GM21737 (cell line): ENCODE measurements around the gene COA8.
A peak's percentile ranks its signal among the peaks of the same experiment; 100 is the strongest.
"Not testable (repeated sequence)": the region's sequence is repeated elsewhere in the genome, so short reads cannot be mapped to it uniquely, and the experiment has no call there.

Experiments
- ATAC-seq: cut with Tn5 transposase; IDR thresholded peaks from one replicate; pipeline ENCODE4 v1.9.1; 2021; ENCODE audit warnings: mild to moderate bottlenecking, moderate library complexity; ENCODE audit not compliant: unreplicated experiment

Gene COA8

DNA sequence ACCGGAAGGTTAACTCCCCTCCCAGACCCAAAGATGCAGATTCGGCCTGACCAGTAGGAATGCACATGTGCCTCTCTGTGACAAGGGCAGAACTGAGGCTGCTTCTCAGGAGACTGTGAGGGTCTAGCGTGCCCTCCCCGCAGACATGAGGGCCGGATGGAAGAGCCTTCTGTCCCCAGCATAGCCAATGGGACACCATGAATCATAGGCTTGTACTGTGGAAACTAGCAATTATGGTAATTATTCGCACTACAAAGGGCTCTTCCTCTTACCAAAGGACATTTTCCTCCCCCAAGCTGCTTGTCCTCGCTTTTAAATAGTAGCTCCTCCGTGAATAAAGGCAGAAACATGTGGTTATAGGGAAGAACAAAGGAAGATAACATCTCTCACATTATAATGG, 6.2 kb downstream of the COA8 start:
- ATAC-seq, result no peak

DNA sequence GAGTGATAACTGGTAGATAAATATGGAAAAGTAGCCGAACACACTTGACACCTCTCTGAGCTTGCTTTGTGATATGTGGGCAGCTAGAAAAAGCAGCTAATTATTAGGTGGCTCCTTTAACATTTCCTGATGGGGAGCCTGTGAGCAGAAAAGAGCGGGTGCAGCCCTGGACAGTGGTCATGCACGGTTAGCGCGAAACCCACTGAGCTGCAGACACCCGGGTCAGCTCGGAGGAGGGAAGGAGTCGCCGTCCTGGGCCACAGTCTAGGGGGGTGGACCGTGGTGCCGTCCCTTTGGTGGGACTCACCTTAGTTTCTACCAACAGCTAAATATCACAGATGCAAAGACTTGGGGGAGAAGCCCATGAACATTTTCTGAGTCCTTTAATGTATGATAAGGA, 6.6 kb downstream of the COA8 start:
- no peak for ATAC-seq

- no peak for ATAC-seq
Measured at GRCh38 chr14:103574104-103574503, 11.3 kb downstream of the COA8 start.

- ATAC-seq, result no peak
Measured at GRCh38 chr14:103574707-103575285, 12.0 kb downstream of the COA8 start.

DNA sequence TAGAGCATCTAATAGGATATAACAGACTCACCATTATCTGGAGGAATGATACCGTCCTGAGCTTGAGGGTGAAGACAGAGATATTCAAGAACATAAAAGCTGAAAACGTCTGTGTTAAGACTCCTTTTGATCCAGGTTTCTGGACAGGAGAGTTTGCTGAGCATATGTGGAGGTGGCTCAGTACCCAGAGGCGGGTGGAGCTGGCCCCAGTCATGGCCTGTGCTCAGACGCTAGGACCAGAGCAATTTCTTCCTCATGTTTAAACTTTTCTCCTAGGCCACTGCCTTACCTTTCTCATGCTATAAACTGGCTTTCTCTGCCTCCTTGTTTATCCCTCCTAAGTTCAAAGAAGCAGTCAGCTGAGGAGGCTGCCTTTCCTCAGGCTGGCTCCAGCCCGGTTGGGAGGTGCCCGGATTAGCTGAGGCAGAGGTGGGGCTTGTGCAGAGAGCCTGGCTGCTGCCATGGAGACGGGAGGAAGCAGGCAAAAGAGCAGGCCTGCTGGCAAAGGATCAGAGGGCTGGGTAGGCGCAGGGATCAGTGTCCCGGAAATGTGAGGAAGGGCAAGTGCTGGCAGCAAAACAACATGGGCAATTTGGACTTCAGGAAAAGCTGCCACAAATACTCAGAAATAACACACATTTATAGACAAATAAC, 13.7 kb downstream of the COA8 start:
- no peak for ATAC-seq

- ATAC-seq, result no peak
Measured at GRCh38 chr14:103578401-103579075, 15.8 kb downstream of the COA8 start.

DNA sequence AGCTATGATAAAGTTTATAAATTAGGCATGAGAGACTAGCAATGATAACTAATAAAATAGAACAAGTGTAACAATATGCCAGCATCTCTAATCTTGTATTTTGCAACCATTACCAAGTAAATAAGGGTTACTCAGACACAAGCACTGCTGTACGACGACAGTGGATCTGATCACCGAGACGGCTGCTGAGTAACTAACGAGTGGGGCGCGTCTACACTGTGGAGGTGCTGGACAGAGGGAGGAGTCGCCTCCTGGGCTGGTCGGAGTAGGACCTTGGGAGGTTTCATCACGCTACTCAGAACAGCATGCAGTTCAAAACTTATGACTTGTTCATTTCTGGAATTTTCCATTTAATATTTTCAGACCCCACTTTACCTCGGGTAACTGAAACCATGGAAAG, 18.4 kb downstream of the COA8 start:
- no peak for ATAC-seq

DNA sequence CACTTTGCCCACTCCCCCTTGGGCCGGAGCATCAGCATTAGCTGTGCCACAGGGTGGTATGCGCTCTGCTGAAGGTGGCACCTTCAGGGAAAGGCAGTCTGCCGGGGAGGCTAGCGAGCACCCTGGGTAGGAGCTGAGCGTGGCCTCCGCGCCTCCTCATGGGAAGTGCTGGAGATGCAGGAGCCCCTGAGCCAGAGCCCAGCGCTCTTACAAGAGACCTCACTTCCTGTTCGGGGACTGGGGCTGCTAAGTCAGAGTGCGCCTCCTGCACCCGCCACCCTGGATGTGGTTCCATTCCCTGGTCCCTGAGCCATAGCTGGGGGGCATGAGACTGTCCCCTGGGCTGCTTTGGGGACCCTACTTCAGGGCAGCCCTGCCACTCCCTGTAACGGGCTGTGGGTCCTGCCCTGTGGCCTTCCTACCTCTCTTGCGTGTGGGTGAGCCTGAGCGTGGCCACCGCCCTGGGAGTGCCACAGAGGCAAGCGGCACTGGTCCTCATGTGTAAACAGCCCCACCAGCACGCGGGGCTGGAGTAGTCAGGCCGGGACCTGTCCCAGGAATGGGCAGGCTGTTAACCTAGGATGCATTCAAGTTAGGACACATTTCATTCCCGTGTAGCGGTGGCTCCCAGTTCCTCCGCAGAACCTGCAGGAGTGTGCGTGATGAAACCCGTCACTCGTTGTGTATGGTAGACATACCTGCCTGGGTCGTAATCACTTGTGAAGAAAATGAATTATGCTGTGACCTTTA, 19.4 kb downstream of the COA8 start:
- no peak for ATAC-seq

GRCh38 chr14:103584326-103584915, 21.7 kb downstream of the COA8 start:
- ATAC-seq, result no peak

DNA sequence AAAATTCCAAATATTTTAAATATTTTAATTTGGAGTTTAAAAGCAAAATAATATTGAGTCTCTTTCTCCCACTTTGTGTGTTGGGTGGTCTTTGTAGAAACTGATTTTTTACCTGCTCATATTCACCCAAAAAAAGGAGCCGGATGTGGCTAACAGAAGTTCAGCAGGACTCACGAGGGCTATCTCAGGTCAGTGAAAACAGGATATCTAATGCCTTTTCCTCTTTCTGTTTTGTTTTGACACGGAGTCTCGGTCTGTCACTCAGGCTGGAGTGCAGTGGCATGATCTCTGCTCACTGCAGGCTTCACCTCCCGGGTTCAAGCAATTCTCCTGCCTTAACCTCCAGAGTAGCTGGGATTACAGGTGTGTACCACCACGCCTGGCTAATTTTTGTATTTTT, 30.8 kb downstream of the COA8 start:
- ATAC-seq, result peak; percentile 93

GRCh38 chr14:103594265-103594664, 31.5 kb downstream of the COA8 start:
- ATAC-seq, result no peak

GRCh38 chr14:103597623-103598377, 35.0 kb downstream of the COA8 start:
- ATAC-seq, result no peak

DNA sequence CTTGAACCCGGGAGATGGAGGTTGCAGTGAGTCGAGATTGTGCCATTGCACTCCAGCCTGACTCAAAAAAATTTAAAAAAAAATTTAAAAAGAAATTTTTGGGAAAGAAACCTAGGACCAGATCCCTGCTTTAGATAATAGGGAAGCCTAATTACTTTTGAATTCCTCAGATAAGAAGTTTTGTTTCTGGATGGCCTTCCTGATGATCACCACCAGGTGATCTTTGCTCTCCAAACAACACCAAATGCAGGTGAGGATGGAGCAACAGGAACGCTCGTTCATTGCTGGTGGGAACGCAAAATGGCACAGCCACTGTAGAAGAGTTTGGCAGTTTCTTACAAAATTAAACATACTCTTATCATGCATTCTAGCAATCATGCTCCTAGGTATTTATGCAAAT, 37.7 kb downstream of the COA8 start:
- ATAC-seq, result no peak

GRCh38 chr14:103604620-103605019, 41.9 kb downstream of the COA8 start:
- no peak for ATAC-seq

DNA sequence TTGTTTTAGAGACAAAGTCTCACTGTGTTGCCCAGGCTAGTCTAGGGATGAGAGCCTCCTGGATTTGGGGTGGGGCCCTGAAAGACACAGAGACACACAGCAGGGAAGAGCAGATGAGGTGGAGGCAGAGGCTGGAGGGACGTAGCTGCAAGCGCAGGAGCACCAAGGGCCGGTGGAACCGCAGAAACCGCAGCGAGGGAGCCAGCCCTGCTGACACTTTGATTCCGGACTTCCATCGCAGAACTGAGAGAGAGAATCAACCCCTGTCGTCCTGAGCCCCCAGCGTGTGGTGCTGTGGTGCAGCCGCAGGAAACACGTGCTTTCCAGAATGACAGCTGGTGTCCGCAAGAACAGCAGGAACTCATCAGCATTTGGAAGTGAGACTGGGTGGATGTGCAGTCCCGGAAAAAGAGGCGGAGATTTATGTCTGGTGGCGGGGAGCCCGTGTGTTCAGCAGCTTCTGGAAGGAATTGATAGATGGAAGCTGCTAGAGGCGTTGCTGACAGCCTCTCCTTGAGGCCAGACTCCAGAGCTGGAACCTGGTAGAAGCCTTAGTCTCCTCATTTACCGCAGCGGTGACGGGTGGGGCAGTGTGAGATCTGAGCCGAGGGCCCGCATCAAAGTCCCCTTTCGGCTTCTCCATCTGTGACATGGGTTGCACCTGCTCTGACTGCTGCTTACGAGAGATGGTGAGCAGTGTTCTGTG, 44.4 kb downstream of the COA8 start:
- peak; percentile 70 for ATAC-seq

- no peak for ATAC-seq
Measured at GRCh38 chr14:103607822-103608221, 45.1 kb downstream of the COA8 start.

DNA sequence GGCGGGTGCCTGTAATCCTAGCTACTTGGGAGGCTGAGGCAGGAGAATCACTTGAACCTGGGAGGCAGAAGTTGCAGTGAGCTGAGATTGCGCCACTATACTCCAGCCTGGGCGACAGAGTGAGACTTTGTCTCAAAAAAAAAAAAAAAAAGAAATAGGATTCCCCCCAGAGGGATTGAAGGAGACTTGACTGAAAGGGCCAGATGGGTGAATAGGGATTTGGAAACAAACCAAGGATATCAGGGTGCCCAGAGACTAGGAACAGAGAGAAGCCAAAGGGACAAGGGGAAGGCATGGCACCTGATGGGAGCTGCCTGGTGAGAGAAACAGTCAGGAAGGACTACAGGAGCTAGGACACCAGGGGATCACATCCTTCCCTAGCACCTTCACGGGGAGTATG, 46.3 kb downstream of the COA8 start:
- ATAC-seq, result not testable (repeated sequence)

- ATAC-seq, result no peak
Measured at GRCh38 chr14:103611215-103611614, 48.5 kb downstream of the COA8 start.

GRCh38 chr14:103613517-103613916, 50.8 kb downstream of the COA8 start:
- no peak for ATAC-seq
